Renal cortex interstitium (tissue), 11 donors: ENCODE data around the gene ALPK3. TPM values are rescaled to one million over a fixed set of nuclear protein-coding genes. Genes with fewer than 3 reads are reported as not detected.

ENCODE experiments used
- DNase-seq, 11 donors: peaks; one replicate each; pipeline ENCODE4 v3.0.0-alpha.2; 2013; ENCODE audit warnings: low read depth in 9 of 11, low spot score in 4 of 11; ENCODE audit errors: extremely low read depth in 1 of 11
- polyA plus RNA-seq, 3 donors: library from polyadenylated mRNA; unstranded; fragments of 120-200 nt; gene quantifications; one replicate each; pipeline ENCODE4 v1.2.1, GENCODE V29; 2013; ENCODE audit not compliant: insufficient read length in 3 of 3

The ALPK3 gene
- polyA plus RNA-seq, 3 donors, result 17.4 to 27.1 (median 18.0) TPM

DNA sequence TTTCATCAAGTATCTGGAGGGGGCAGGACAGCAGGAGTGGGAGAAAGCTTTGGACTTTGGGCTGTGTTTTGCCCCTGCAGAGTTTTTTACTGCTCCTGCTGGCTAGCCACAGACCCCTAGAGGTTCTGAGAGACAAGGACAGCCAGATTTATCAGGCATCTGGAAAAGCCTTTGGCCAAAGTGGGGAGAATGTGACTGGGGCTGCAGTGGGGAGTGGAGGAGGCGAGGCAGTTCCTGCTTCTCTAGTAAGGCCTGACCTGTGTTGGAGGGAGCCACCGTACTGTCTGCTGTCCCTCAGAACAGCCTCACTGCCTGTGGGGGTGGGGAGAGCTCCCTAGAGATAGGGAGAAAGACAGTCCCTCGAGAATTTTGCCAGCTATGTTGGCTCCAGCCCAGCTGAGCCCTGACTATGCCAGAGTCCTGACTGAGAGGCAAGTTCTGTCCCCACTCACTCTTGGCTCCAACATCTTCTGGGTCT is 2.2 kb downstream of the ALPK3 start:
- DNase-seq, result no peak

DNA sequence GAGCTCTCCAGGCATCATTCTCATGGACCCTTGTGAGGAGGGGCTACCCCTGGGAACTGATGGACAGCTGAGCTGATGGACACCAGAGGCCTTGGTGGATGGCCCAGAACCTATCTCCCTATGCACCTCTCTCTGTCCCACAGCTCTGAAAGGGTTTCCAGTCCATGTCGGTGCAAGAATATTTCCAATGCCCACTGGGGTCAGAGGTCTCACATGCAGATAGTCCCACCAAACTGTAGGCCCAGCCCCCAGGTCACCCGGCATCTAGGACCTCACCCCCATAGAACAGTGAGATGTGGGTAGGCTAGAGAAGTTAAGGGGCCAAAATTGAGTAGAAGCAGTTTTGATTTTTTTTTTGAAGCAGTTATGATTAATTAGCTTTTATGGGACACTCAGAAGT is 2.6 kb downstream of the ALPK3 start:
- DNase-seq, result no peak

- DNase-seq, result peak in 4 of 11 donors; percentile 36 to 59 (median 51)
Observed at GRCh38 chr15:84821501-84822021, 4.4 kb downstream of the ALPK3 start.

- DNase-seq, result no peak
Observed at GRCh38 chr15:84822653-84823281, 5.6 kb downstream of the ALPK3 start.

- no peak for DNase-seq
Observed at GRCh38 chr15:84823282-84823878, 6.2 kb downstream of the ALPK3 start.

- DNase-seq, result no peak
Observed at GRCh38 chr15:84824260-84825007, 7.3 kb downstream of the ALPK3 start.

DNA sequence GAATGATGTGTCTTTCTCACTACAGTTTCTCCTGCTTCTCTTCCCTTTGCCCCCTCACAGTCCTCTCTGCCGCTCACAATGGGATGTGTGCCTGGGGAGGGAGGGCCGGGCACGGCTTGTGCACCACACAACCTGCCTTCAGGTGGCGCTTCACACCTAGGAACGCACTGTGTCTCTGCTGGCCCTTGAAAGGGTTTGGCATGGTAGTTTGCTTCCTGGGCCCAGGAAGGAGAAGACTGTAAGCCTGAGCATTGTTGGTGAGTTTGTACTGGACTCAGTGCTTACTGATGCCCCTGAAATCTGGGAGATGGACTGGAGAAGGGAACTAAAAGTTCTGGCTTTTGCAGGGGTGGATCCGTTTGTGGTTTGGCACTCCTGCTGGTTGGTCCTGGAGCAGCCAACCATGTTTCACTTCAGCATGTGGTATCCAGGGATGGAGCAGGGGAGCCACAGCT is 9.2 kb downstream of the ALPK3 start:
- no peak for DNase-seq

DNA sequence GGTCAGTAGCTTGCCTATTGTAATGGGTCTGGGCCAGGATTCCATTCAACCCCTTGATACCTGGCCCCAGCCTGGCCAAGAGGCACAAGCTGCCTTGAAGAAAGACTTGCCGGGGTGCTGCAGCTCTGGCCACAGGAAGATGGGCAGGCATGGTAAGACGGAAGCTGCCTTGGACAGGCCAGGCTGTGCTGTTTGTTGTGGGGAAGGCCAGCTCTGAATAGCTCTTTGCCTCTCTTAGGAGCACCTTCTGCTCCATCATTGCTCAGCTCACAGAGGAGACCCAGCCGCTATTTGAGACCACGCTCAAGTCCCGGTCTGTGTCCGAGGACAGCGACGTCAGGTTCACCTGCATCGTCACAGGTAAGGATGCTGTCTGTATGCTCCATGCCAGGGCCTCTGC is 10.1 kb downstream of the ALPK3 start:
- no peak for DNase-seq

DNA sequence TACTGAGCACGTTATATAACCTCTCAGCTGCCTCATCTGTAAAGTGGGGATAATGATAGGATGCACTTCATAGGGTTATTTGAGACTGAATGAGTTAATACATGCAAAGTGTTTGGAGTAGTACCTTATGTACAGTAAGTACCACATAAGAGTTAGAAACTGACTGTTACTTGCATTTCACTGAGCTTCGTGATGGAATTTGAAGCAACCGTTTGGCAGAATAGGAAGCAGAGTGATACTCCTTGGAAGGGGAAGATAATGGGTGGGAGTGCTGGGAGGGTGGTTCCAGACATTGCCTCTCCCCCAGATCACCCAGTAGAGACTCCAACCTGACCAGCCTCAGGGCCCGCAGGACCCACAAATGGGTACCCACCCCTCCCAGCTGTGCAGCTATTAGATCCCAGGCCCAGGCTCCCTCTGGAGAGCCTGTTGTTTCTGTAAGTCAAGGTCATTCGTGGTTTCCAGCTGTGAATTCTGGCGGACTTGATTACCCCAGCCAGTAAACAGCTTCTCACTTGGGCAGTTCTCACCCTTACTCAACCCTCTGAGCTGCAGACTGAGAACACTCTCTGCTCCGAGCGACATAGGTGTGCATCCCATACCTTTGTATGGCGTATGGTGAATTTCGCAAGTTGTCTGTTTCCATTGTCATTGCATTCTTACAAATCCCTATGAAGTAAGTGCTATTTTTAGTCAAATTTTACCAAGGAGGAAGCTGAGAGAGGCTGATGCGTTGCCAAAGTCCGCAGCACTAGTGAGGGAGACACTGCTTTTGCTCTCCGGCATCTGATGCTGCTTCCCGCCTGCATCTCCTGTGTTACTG is 11.1 kb downstream of the ALPK3 start:
- DNase-seq, result no peak

GRCh38 chr15:84829428-84829827 is 12.3 kb downstream of the ALPK3 start:
- no peak for DNase-seq

- no peak for DNase-seq
Observed at GRCh38 chr15:84830036-84830435, 12.9 kb downstream of the ALPK3 start.

GRCh38 chr15:84831028-84831427 is 13.9 kb downstream of the ALPK3 start:
- DNase-seq, result no peak

- no peak for DNase-seq
Observed at GRCh38 chr15:84831613-84832012, 14.5 kb downstream of the ALPK3 start.

GRCh38 chr15:84832448-84833040 is 15.4 kb downstream of the ALPK3 start:
- no peak for DNase-seq

- DNase-seq, result no peak
Observed at GRCh38 chr15:84833447-84834228, 16.5 kb downstream of the ALPK3 start.

DNA sequence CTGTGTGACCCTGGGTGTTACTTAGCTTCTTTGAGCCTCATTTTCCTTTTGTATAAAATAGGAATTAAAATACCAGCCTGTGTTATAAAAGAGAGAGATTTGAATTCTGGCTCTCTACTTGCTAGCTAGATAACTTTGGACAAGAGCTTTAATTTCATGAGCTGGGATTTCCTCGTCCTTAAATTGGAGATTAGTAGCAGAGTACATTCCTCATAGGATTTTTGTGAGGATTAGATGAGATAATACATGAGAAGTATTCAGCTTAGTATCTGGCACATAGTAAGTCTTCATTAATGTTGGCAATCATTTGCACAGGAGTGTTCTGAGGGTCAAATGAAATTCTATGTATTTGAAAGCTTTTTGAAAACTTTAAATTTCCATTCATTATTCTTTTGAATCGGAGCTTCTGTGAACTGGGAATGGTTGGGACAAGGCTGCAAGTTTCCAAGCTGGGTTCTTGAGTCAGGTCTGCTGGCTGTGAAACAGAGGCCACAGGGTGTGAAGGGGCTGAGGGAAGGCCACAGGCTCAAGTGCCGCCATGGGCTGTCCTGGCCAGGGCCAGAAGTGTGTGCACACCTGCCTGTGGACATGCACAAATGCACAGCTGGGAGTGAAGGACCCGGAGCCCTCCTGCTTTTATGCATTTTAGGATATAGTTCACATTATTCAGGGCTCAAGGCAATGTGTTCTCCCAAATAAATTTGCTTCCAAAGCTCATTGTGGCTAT is 17.2 kb downstream of the ALPK3 start:
- no peak for DNase-seq

DNA sequence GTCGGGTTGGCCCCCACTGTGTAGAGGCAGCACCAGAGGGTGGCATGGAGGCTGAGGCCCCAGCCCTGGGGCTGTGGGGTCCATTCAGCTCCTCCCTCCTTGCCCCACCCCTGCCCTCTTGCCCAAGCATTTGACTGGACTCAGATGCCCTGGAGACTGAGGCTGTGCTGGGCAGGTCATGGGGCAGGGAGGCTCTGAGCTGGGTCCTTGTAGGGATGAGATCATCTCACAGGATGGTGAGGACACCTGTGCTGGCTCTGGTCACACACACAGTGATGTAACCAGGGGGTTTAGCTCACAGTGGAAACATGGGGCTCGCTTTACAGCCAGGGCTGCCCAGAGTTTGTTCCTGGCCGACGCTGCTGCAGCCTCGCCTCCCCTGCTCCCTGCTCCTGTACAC is 17.8 kb downstream of the ALPK3 start:
- DNase-seq, result no peak
